ENCODE results near the gene PDIA5. TPM values are rescaled to one million over a fixed set of nuclear protein-coding genes. Genes with fewer than 3 reads are reported as not detected.

Gene PDIA5
- polyA plus RNA-seq, 1 donor from 2014 or later = 1.4 TPM

GRCh38 chr3:123122057-123122456 lies 55.2 kb downstream of the PDIA5 start:
- no peaks in the 10 kb centered on the region for H3K27me3 ChIP-seq (ENCODE audit: insufficient read depth, low read depth, low read length)
- H3K9me3 ChIP-seq (ENCODE audit: low read length) = no peaks in the 10 kb centered on the region
- TF ChIP-seq, protein P1, sequence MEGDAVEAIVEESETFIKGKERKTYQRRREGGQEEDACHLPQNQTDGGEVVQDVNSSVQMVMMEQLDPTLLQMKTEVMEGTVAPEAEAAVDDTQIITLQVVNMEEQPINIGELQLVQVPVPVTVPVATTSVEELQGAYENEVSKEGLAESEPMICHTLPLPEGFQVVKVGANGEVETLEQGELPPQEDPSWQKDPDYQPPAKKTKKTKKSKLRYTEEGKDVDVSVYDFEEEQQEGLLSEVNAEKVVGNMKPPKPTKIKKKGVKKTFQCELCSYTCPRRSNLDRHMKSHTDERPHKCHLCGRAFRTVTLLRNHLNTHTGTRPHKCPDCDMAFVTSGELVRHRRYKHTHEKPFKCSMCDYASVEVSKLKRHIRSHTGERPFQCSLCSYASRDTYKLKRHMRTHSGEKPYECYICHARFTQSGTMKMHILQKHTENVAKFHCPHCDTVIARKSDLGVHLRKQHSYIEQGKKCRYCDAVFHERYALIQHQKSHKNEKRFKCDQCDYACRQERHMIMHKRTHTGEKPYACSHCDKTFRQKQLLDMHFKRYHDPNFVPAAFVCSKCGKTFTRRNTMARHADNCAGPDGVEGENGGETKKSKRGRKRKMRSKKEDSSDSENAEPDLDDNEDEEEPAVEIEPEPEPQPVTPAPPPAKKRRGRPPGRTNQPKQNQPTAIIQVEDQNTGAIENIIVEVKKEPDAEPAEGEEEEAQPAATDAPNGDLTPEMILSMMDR (IDR thresholded peaks at IDR 0.05; ENCODE audit: poor library complexity, severe bottlenecking) = no peak
- TF ChIP-seq MXI1 (conservative IDR thresholded peaks at IDR 0.05; ENCODE audit: poor library complexity, severe bottlenecking) (no peak), TAF1 (IDR thresholded peaks at IDR 0.05; ENCODE audit: low read depth) (no peak), EP300 (conservative IDR thresholded peaks at IDR 0.05; ENCODE audit: poor library complexity, severe bottlenecking) (no peak), SMC3 (conservative IDR thresholded peaks at IDR 0.05; ENCODE audit: poor library complexity) (no peak), RAD21 (conservative IDR thresholded peaks at IDR 0.05) (no peak), REST (IDR thresholded peaks at IDR 0.05; ENCODE audit: borderline replicate concordance) (no peak), POLR2AphosphoS5 (IDR thresholded peaks at IDR 0.05) (no peak), EZH2 (IDR thresholded peaks at IDR 0.05; ENCODE audit: borderline replicate concordance, insufficient read depth, low read length, poor library complexity, severe bottlenecking) (no peak)
- no peak overlapping the region for H2AFZ ChIP-seq (ENCODE audit: low read depth, low read length)
- no peak overlapping the region for H3K9ac ChIP-seq (ENCODE audit: low read length)
- H3K36me3 ChIP-seq (ENCODE audit: insufficient read depth, low read length) = no peaks in the 10 kb centered on the region
- H3K9me2 ChIP-seq (ENCODE audit: insufficient read depth, low read length) = no peaks in the 10 kb centered on the region
- no peaks in the 10 kb centered on the region for H3F3A ChIP-seq (ENCODE audit: insufficient read depth, low read length, poor library complexity, severe bottlenecking)
- H3K4me2 ChIP-seq (ENCODE audit: low read length) = no peak overlapping the region
- no peak overlapping the region for H3K27ac ChIP-seq (ENCODE audit: low read length)
- H4K20me1 ChIP-seq (ENCODE audit: insufficient read depth) = no peaks in the 10 kb centered on the region
- no peaks in the 10 kb centered on the region for H3K79me2 ChIP-seq (replicated peaks; ENCODE audit: insufficient read depth, low read length)
- H3K4me3 ChIP-seq (ENCODE audit: low read length) = no peak overlapping the region

GRCh38 chr3:123122525-123123315 lies 55.9 kb downstream of the PDIA5 start:
- Histone ChIP-seq H3K9me2 (ENCODE audit: insufficient read depth, low read length) (no peaks in the 10 kb centered on the region), H3K36me3 (ENCODE audit: insufficient read depth, low read length) (no peaks in the 10 kb centered on the region), H2AFZ (ENCODE audit: low read depth, low read length) (no peak overlapping the region), H4K20me1 (ENCODE audit: insufficient read depth) (no peaks in the 10 kb centered on the region), H3K79me2 (replicated peaks; ENCODE audit: insufficient read depth, low read length) (no peaks in the 10 kb centered on the region), H3K27me3 (ENCODE audit: insufficient read depth, low read depth, low read length) (no peaks in the 10 kb centered on the region), H3K9ac (ENCODE audit: low read length) (no peak overlapping the region), H3K4me3 (ENCODE audit: low read length) (no peak overlapping the region), H3K27ac (ENCODE audit: low read length) (no peak overlapping the region), H3K4me2 (ENCODE audit: low read length) (no peak overlapping the region), H3F3A (ENCODE audit: insufficient read depth, low read length, poor library complexity, severe bottlenecking) (no peaks in the 10 kb centered on the region), H3K9me3 (ENCODE audit: low read length) (no peaks in the 10 kb centered on the region)
- no peak for TF ChIP-seq EZH2 (IDR thresholded peaks at IDR 0.05; ENCODE audit: borderline replicate concordance, insufficient read depth, low read length, poor library complexity, severe bottlenecking)
- TF ChIP-seq REST (IDR thresholded peaks at IDR 0.05; ENCODE audit: borderline replicate concordance) = no peak
- TF ChIP-seq POLR2AphosphoS5 (IDR thresholded peaks at IDR 0.05) = no peak
- no peak for TF ChIP-seq SMC3 (conservative IDR thresholded peaks at IDR 0.05; ENCODE audit: poor library complexity)
- no peak for TF ChIP-seq MXI1 (conservative IDR thresholded peaks at IDR 0.05; ENCODE audit: poor library complexity, severe bottlenecking)
- TF ChIP-seq, protein P1 (IDR thresholded peaks at IDR 0.05; ENCODE audit: poor library complexity, severe bottlenecking) = no peak
- TF ChIP-seq EP300 (conservative IDR thresholded peaks at IDR 0.05; ENCODE audit: poor library complexity, severe bottlenecking) = no peak
- no peak for TF ChIP-seq TAF1 (IDR thresholded peaks at IDR 0.05; ENCODE audit: low read depth)
- TF ChIP-seq RAD21 (conservative IDR thresholded peaks at IDR 0.05) = no peak
